Activated T-cell treated with anti-CD3 and anti-CD28 coated beads for 24 hours (primary cell): ENCODE data around the gene GPC5.

Experiments
- DNase-seq: peaks from one replicate; pipeline ENCODE4 v3.0.0-alpha.2; 2020; ENCODE audit warnings: low read depth

Gene GPC5

DNA sequence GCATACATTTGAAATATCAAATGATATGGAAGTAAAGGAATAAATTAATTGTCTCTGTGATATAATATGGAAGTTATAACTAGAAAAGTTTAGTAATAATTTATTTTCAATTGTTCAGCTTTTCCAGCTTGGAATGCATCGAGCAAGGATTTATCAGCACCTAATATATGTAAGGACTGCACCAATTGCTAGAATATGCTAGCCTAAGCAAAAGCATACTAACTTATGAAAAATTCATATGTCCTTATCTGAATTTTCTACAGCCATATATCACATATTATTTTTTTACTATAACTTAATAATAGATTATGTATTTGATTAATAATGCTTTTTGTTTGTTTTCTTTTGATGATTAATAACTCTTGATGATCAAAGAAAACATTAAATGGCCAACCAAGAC is 979.0 kb downstream of the GPC5 start:
- DNase-seq = no peak

- DNase-seq = no peak
Measured at GRCh38 chr13:92379371-92379770, 981.0 kb downstream of the GPC5 start.

DNA sequence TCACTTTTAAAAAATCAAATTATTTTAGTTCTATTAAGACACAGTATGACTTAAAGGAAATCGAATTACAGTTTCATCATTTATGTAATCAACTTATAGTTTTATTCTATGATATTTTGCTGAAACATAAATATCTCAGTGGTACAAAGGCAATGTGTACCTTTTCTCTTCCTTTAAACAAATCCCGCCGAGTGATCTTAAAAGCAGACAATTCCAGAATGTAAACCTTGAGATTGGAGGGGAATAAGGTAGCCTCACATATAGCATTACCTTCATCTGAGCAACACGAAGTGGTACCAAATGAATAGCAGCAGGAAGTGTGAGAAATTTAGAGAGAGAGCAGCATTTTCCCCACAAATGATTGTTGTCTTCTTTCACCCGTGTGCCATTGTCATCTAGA is 986.0 kb downstream of the GPC5 start:
- no peak for DNase-seq

GRCh38 chr13:92387245-92387644 is 988.8 kb downstream of the GPC5 start:
- DNase-seq = no peak

- no peak for DNase-seq
Measured at GRCh38 chr13:92390217-92390616, 991.8 kb downstream of the GPC5 start.

GRCh38 chr13:92403606-92404005 is 1005.2 kb downstream of the GPC5 start:
- no peak for DNase-seq

DNA sequence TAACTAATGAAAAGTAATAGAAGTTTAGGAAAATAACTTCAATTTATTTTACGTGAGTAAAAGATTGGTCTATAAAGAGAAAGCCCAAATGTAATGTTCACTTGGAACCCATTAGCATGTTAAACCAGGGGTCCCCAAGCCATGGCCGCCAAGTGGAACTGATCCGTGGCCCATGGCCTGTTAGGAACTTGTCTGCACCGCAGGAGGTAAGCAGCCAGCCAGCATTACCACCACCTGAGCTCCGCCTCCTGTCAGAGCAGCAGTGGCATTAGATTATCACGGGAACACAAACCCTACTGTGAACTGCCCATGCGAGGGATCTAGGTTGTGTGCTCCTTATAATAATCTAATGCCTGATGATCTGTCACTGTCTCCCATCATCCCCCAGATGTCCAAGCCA is 1009.4 kb downstream of the GPC5 start:
- DNase-seq = no peak

GRCh38 chr13:92412481-92412880 is 1014.1 kb downstream of the GPC5 start:
- no peak for DNase-seq

DNA sequence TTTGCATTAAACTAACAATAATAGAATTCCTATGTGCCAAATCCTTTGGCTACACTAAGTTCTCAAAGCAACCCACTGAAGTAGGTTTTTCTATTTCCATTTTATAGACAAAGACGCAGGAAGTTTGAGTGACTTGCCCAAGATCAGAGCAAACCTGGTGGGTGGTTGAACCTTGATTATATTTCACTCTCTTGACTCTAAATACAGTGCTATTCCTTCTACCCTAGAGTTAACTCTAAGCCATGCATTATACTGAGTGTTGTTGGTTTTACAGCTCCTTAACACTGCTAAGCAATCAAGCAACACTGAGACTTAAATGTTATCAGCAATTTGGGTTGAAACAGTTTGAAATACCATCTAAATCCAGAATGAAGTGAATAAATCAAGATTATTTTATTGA is 1014.6 kb downstream of the GPC5 start:
- DNase-seq = no peak

DNA sequence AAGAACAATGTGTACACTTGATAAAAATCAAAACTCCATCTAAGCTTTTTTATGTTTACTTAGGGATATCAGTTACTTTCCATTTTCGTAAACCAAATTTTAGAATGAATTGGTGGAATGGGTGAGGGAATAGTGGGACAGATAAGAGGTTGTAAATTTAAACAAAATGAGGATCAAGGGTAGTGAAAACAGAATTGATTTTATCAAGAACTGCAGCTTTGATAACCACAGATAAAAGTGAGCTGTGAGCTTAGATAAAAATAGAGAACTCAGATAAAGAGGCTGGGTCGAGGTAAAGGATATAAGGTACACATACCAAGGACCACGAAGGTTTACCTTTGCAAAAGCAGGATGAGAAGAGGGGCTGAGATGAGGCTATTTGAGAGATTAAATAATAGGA is 1015.0 kb downstream of the GPC5 start:
- no peak for DNase-seq

- no peak for DNase-seq
Measured at GRCh38 chr13:92414851-92415250, 1016.4 kb downstream of the GPC5 start.

- DNase-seq = no peak
Measured at GRCh38 chr13:92415781-92416180, 1017.4 kb downstream of the GPC5 start.

GRCh38 chr13:92418818-92419412 is 1020.5 kb downstream of the GPC5 start:
- DNase-seq = no peak

- no peak for DNase-seq
Measured at GRCh38 chr13:92429231-92429630, 1030.8 kb downstream of the GPC5 start.

DNA sequence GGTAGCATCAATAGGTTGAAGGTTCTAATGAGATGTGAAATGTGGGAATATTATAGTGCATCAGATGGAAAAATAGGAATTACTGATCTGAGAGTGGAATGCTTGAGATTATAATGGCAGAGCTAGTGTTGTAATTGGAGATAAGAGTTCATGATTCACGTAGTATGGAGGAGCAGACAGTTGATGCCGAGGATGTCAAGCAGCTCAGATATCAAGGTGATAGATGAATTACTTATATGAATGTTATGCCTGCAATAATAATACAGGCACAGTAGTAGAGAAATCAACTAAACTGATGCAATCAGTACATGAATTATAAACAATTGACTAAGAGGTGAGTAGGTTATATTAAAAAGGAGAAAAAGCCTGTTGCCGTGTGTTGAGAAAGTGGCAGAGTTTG is 1035.0 kb downstream of the GPC5 start:
- no peak for DNase-seq

GRCh38 chr13:92433963-92434362 is 1035.5 kb downstream of the GPC5 start:
- DNase-seq = no peak

DNA sequence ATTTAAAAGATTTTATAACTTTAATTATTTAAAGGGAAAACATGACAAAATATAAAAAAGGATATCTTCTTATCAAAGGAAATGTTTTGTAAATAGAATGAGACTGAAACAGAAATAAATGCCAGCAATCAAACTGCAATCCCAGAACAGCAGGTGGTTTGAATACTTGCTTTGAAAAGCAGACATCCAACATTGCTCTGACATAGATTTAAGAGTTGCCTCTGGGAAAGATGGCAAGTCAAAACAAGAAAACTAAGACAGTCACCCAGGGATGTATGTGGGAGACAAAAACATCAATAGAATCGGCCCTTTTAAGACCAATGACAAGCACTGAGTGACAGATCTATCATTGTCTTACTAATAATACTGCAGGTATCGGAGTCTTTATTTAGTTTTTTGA is 1038.5 kb downstream of the GPC5 start:
- DNase-seq = no peak

GRCh38 chr13:92444244-92444643 is 1045.8 kb downstream of the GPC5 start:
- DNase-seq = no peak

- DNase-seq = no peak
Measured at GRCh38 chr13:92451060-92451459, 1052.6 kb downstream of the GPC5 start.

- DNase-seq = no peak
Measured at GRCh38 chr13:92452840-92453239, 1054.4 kb downstream of the GPC5 start.

DNA sequence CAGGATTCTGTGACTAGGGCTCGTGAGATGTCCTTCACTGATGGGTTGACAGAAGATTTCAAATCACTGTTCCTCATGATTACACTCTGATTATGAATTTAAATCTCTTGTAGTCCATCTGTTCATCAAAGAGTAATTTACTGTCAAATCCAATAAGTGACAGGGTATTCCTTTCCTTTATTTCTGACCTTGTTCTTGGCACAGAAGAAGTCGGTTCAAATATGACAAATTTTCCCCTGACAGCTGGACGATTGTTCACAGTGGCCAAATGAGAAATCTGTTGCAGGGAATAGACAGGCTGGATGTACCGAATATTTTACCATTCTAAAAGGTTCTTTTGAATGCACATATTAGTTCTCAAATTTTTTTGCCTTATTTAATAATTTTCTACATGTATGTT is 1060.9 kb downstream of the GPC5 start:
- DNase-seq = no peak

DNA sequence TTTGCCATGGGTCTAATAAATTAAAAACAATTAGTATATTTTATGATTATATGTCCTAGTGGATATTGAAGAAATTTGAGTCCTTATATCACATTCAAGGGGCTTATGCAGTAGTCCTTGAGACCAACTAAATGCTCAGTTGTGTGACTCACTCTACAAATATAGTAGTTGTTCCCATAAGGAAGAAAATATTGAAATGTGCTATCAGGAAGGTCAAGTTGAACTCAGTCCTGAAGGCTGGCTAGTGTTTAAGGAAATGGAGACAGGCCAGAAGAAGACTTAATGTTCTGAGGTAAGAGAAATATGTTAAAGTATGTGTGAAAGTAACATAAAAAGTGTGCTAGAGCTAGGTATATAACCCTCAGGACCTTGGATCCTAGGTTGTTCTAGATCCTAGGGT is 1062.1 kb downstream of the GPC5 start:
- no peak for DNase-seq

GRCh38 chr13:92461402-92461801 is 1063.0 kb downstream of the GPC5 start:
- no peak for DNase-seq

- DNase-seq = no peak
Measured at GRCh38 chr13:92461831-92462230, 1063.4 kb downstream of the GPC5 start.

GRCh38 chr13:92463134-92463533 is 1064.7 kb downstream of the GPC5 start:
- no peak for DNase-seq
